ENCODE data around the gene SLC1A5.
"Not testable (repeated sequence)": the region's sequence is repeated elsewhere in the genome, so short reads cannot be mapped to it uniquely, and the experiment has no call there.

SLC1A5 gene

GRCh38 chr19:46788262-46788967 lies at the start of gene SLC1A5:
TSS of gene SLC1A5 (minus strand) at chr19:46788594. CDS start at chr19:46787965, 629 bp downstream.
- in situ Hi-C loops (cut with HindIII; ENCODE audit: low pct_ligation_motif_present, low pct_unique_long_range_greater_than_20kb, low sequenced_read_pairs): no loop called here
- peak; percentile 94 for DNase-seq

GRCh38 chr19:46838160-46838559 lies 49.8 kb upstream of the SLC1A5 start:
- in situ Hi-C loops (cut with HindIII; ENCODE audit: low pct_ligation_motif_present, low pct_unique_long_range_greater_than_20kb, low sequenced_read_pairs): no loop called here
- no peak for DNase-seq

- no peak for DNase-seq
- in situ Hi-C loops (cut with HindIII; ENCODE audit: low pct_ligation_motif_present, low pct_unique_long_range_greater_than_20kb, low sequenced_read_pairs): no loop called here
Observed at GRCh38 chr19:46834984-46835383, 46.6 kb upstream of the SLC1A5 start.

GRCh38 chr19:46834121-46834520 lies 45.7 kb upstream of the SLC1A5 start:
- in situ Hi-C loops (cut with HindIII; ENCODE audit: low pct_ligation_motif_present, low pct_unique_long_range_greater_than_20kb, low sequenced_read_pairs): no loop called here
- no peak for DNase-seq

GRCh38 chr19:46830864-46831263 lies 42.5 kb upstream of the SLC1A5 start:
- in situ Hi-C loops (cut with HindIII; ENCODE audit: low pct_ligation_motif_present, low pct_unique_long_range_greater_than_20kb, low sequenced_read_pairs): no loop called here
- no peak for DNase-seq

- DNase-seq: no peak
- in situ Hi-C loops (cut with HindIII; ENCODE audit: low pct_ligation_motif_present, low pct_unique_long_range_greater_than_20kb, low sequenced_read_pairs): no loop called here
Observed at GRCh38 chr19:46828484-46828883, 40.1 kb upstream of the SLC1A5 start.

- no peak for DNase-seq
- in situ Hi-C loops (cut with HindIII; ENCODE audit: low pct_ligation_motif_present, low pct_unique_long_range_greater_than_20kb, low sequenced_read_pairs): no loop called here
Observed at GRCh38 chr19:46825731-46826055, 37.3 kb upstream of the SLC1A5 start.

- in situ Hi-C loops (cut with HindIII; ENCODE audit: low pct_ligation_motif_present, low pct_unique_long_range_greater_than_20kb, low sequenced_read_pairs): no loop called here
- no peak for DNase-seq
Observed at GRCh38 chr19:46824890-46825730, 36.7 kb upstream of the SLC1A5 start.

GRCh38 chr19:46823049-46823448 lies 34.7 kb upstream of the SLC1A5 start:
- in situ Hi-C loops (cut with HindIII; ENCODE audit: low pct_ligation_motif_present, low pct_unique_long_range_greater_than_20kb, low sequenced_read_pairs): no loop called here
- DNase-seq: no peak

GRCh38 chr19:46822410-46822787 lies 34.0 kb upstream of the SLC1A5 start:
- in situ Hi-C loops (cut with HindIII; ENCODE audit: low pct_ligation_motif_present, low pct_unique_long_range_greater_than_20kb, low sequenced_read_pairs); DNase-seq: not testable (repeated sequence)

- in situ Hi-C loops (cut with HindIII; ENCODE audit: low pct_ligation_motif_present, low pct_unique_long_range_greater_than_20kb, low sequenced_read_pairs): no loop called here
- no peak for DNase-seq
Observed at GRCh38 chr19:46821512-46822409, 33.4 kb upstream of the SLC1A5 start.

- no peak for DNase-seq
- in situ Hi-C loops (cut with HindIII; ENCODE audit: low pct_ligation_motif_present, low pct_unique_long_range_greater_than_20kb, low sequenced_read_pairs): no loop called here
Observed at GRCh38 chr19:46818812-46819211, 30.4 kb upstream of the SLC1A5 start.

GRCh38 chr19:46815833-46816627 lies 27.6 kb upstream of the SLC1A5 start:
- in situ Hi-C loops (cut with HindIII; ENCODE audit: low pct_ligation_motif_present, low pct_unique_long_range_greater_than_20kb, low sequenced_read_pairs): no loop called here
- no peak for DNase-seq

- in situ Hi-C loops (cut with HindIII; ENCODE audit: low pct_ligation_motif_present, low pct_unique_long_range_greater_than_20kb, low sequenced_read_pairs): no loop called here
- no peak for DNase-seq
Observed at GRCh38 chr19:46813839-46814358, 25.5 kb upstream of the SLC1A5 start.

- DNase-seq: no peak
- in situ Hi-C loops (cut with HindIII; ENCODE audit: low pct_ligation_motif_present, low pct_unique_long_range_greater_than_20kb, low sequenced_read_pairs): no loop called here
Observed at GRCh38 chr19:46812977-46813838, 24.8 kb upstream of the SLC1A5 start.

- no peak for DNase-seq
- in situ Hi-C loops (cut with HindIII; ENCODE audit: low pct_ligation_motif_present, low pct_unique_long_range_greater_than_20kb, low sequenced_read_pairs): no loop called here
Observed at GRCh38 chr19:46809534-46810272, 21.3 kb upstream of the SLC1A5 start.

- in situ Hi-C loops (cut with HindIII; ENCODE audit: low pct_ligation_motif_present, low pct_unique_long_range_greater_than_20kb, low sequenced_read_pairs): no loop called here
Observed at GRCh38 chr19:46806656-46807055, 18.3 kb upstream of the SLC1A5 start.

More at GRCh38 chr19:46806656-46807055, 18.3 kb upstream of the SLC1A5 start:
- DNase-seq: no peak

Measured in ACHN (cell line).